Kidney epithelial cell (primary cell): ENCODE results near the gene ZBTB12. TPM values are rescaled to one million over a fixed set of nuclear protein-coding genes. Genes with fewer than 3 reads are reported as not detected.

Experiments
- DNase-seq: peaks from one replicate; pipeline ENCODE4 v3.0.0-alpha.2; 2010; ENCODE audit warnings: low read depth
- H3K27me3 ChIP-seq: 2 replicates; pipeline ENCODE4 v1.6.0; 2011; ENCODE audit warnings: low read length; ENCODE audit not compliant: control insufficient read depth, insufficient read depth
- H3K36me3 ChIP-seq: 2 replicates; pipeline ENCODE4 v1.5.1; 2011; ENCODE audit warnings: low read length; ENCODE audit not compliant: control insufficient read depth, insufficient read depth
- H3K4me3 ChIP-seq: 2 replicates; pipeline ENCODE4 v1.5.1; 2011; ENCODE audit warnings: low read depth, mild to moderate bottlenecking, control low read depth, low read length
- total RNA-seq: library from RNA; depleted of rRNA; stranded (reverse); fragments of >200 nt; gene quantifications from 2 replicates; pipeline ENCODE4 v1.2.3, GENCODE V29; 2015
- TF ChIP-seq, protein P1 (sequence below): IDR thresholded peaks from 2 replicates; pipeline ENCODE4 v1.5.1; 2011; ENCODE audit warnings: mild to moderate bottlenecking, moderate library complexity, low read length, control low read depth, inconsistent platforms; ENCODE audit not compliant: insufficient read depth, poor library complexity, severe bottlenecking

The ZBTB12 gene
- total RNA-seq, 1 donor from 2014 or later = 3.0 TPM

DNA sequence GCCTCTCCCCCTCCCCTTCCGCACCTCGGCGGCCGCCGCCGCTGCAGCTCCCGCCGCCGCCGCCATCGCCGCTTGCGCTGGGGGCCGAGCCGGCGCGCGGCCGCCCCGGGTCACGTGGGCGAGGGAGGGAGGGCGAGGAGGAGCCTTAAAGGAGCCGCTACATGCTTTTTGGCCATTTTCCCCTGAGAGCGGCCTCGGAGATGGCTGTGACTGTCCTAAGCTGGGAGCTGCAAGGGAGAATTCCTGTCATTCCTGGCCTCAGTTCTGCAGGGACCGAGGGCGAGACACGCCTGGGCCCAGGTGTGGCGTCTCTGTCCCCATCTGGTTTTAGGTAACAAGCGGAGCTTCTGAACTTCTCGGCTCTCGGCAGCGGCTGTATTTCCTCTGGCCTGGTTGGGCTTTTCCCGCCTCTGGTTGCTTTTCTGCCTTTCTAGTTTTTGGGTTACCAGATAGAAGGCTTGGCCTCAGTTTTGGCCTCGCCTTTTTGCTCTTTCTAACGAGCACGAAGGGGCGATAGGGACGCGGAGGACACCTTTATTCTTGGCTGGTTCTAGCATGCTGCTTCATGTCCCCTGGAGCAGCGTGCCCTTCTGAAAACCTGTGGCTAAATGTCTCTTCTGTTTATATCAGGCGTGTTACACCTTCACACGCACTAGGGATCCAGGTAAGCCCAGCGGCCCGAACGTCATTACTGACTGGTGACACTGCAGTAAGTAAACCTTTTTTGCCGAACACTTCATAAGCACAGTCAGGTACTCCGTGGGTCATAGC, 4.1 kb downstream of the ZBTB12 start, which contains the start of gene EHMT2:
EHMT2 (minus strand) TSS at position 87 of the 771 bp plus-strand sequence; CDS start at position 66, 21 bp downstream.
- Histone ChIP-seq H3K4me3 (peak within 1 kb of the TSS; percentile 83), H3K36me3 (no peaks in the 10 kb centered on the region), H3K27me3 (no peaks in the 10 kb centered on the region)
- TF ChIP-seq, protein P1, sequence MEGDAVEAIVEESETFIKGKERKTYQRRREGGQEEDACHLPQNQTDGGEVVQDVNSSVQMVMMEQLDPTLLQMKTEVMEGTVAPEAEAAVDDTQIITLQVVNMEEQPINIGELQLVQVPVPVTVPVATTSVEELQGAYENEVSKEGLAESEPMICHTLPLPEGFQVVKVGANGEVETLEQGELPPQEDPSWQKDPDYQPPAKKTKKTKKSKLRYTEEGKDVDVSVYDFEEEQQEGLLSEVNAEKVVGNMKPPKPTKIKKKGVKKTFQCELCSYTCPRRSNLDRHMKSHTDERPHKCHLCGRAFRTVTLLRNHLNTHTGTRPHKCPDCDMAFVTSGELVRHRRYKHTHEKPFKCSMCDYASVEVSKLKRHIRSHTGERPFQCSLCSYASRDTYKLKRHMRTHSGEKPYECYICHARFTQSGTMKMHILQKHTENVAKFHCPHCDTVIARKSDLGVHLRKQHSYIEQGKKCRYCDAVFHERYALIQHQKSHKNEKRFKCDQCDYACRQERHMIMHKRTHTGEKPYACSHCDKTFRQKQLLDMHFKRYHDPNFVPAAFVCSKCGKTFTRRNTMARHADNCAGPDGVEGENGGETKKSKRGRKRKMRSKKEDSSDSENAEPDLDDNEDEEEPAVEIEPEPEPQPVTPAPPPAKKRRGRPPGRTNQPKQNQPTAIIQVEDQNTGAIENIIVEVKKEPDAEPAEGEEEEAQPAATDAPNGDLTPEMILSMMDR = no peak
- no peak for DNase-seq

DNA sequence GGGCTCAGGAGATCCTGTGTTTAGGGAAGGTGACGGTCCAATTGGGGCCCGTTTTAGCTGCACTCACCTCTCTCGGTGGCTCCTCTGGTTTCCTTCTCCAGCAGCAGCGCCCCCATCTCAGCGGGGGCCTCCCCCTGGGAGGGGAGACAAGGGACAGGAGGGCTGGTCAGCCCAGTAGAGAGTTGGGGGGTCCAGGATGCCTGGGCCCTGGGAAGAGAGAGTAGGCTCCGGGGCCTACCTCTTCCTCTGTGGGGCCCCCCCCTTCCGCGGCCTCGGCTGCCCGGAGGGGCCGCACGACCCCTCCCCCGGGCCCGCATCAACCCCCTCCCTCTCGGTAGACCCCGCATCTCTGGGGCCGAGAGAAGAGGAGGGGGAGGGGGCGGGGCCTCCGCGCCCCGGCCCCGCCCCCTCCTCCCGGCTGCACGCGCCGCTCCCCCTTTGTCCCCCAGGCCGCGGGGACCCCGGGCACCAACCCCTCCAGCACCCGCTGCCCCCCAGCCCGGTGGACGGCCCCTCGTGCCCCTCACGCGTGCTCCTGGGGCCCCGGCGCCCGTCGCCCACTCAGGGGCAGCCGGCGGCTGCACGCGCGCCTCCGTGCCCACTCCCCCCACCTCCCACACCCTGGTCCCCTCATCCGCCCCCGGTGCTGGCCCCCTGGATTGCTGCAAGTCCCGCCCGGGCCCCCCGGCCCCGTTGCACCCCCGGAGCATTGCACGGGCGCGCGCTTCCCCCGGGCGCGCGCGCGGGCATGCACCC, 4.9 kb downstream of the ZBTB12 start:
- no peak for DNase-seq
- TF ChIP-seq, protein P1 = no peak
- Histone ChIP-seq H3K27me3 (no peaks in the 10 kb centered on the region), H3K36me3 (peaks cover 1% of the 10 kb centered on the region), H3K4me3 (peak overlapping the region; percentile 83)

DNA sequence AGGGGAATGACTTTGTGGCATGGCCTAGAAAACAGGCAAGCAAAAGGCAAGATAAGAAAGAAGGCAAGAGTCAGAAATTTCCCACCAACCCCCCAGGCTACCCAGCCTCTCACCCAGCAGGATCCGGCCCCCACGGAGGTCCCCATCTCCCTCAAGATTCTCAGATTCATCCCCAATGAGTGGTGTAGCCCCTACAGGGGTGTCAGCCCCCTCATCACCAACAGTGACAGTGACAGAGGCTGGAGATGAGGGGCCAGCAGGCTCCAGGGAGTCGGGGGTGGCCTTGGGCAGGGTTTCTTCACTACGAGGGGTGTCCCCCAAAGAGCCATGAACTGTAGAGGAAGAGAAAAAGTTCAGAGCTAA, 5.4 kb downstream of the ZBTB12 start:
- DNase-seq = no peak
- H3K27me3 ChIP-seq = no peaks in the 10 kb centered on the region
- H3K36me3 ChIP-seq = peaks cover 1% of the 10 kb centered on the region
- TF ChIP-seq, protein P1 = no peak
- H3K4me3 ChIP-seq = peak overlapping the region; percentile 83

DNA sequence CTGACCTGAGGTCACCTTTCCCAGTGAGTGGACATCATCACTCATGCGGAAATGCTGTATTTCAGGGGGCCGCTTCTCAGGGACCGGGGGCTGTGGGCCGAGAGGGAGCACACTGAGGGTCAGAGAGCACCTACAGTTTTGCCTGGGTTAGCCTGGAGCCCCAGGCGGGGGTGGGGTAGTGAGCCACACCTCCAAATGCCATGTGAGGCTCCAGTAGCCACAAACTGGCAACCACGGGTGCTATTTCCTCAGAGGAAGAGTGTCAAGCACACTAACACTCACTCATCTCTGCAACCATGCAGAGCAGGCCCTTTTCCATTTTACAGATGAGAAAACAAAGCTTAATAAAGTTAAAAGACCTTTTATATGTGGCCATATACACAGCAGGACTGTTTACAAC, 9.1 kb downstream of the ZBTB12 start:
- Histone ChIP-seq H3K4me3 (no peak overlapping the region), H3K27me3 (no peaks in the 10 kb centered on the region), H3K36me3 (peaks cover 1% of the 10 kb centered on the region)
- TF ChIP-seq, protein P1 = no peak
- DNase-seq = no peak

DNA sequence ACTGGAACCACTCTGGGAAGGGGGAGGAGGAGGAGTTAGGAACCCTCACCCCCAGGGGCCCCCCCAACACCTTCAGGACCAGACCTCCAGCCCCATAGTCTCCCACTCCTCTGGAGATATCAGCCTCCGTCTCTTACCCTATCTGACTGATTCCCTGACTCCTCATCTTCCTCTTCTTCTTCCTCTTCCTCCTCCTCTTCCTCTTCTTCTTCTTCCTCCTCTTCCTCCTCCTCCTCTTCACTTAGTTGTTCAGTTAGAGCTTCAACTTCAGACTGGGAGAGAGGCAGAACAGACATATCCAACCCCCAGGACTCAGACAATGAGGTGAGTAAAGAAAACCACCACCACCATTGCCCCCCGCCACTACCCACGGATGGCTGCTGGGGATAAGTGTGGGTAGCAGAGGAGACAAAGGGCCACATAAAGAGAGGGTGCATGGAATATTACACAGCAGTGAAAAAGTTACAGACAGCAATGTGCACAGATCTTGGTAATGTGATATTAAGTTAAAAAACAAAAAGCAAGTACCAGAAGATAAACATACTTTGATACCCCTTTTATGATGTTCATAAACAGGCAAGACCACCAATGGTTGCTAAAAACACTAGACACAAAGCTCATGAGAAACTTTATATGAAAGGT, 12.4 kb downstream of the ZBTB12 start:
- H3K4me3 ChIP-seq = no peak overlapping the region
- TF ChIP-seq, protein P1 = no peak
- peaks cover 4% of the 10 kb centered on the region for H3K36me3 ChIP-seq
- DNase-seq = no peak
- no peaks in the 10 kb centered on the region for H3K27me3 ChIP-seq
